ENCODE data around the gene RALGAPA2. TPM values are rescaled to one million over a fixed set of nuclear protein-coding genes. Genes with fewer than 3 reads are reported as not detected.

The RALGAPA2 gene
- total and polyA plus RNA-seq, 2 donors from 2014 or later = 5.9 to 66.7 TPM

DNA sequence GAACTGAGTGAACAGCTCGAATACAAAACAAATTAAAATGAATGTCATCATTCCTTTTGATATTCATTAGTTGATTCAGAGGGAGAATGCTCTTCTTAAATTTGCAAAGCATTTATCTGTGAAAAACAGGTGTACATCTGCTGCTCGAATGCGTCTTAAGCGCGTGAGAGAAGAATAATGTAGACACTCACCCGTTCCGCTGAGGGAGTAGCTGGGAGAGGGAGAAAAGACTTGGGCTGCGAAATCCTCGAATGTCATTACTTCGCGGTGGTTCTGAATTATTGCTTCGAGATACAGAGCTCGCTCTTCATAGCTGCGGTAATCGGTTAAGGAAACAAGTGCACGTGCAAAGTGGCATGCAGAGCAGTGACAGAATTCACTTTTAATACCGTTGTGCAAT is 300.6 kb downstream of the RALGAPA2 start:
- no peak for DNase-seq
- FAIRE-seq = no peak
- Histone ChIP-seq H3K27ac (ENCODE audit: low read depth in 2 of 2, low read length in 2 of 2) (no peak overlapping the region), H3K4me3 (ENCODE audit: low read length in 3 of 3) (no peak overlapping the region), H3K36me3 (ENCODE audit: control insufficient read depth in 2 of 3, insufficient read depth in 3 of 3, low read length in 3 of 3) (no peaks in the 10 kb centered on the region), H3K4me1 (ENCODE audit: control insufficient read depth in 2 of 3, insufficient read depth in 2 of 3, low read depth in 1 of 3, low read length in 3 of 3) (no peaks in the 10 kb centered on the region), H3K27me3 (ENCODE audit: control insufficient read depth, insufficient read depth, low read length) (peaks cover 2% of the 10 kb centered on the region), H3K9ac (ENCODE audit: low read length in 3 of 3) (no peak overlapping the region), H3K9me3 (ENCODE audit: control insufficient read depth in 2 of 3, insufficient read depth in 1 of 3, low read length in 3 of 3) (no peaks in the 10 kb centered on the region)
- TF ChIP-seq, protein P1, sequence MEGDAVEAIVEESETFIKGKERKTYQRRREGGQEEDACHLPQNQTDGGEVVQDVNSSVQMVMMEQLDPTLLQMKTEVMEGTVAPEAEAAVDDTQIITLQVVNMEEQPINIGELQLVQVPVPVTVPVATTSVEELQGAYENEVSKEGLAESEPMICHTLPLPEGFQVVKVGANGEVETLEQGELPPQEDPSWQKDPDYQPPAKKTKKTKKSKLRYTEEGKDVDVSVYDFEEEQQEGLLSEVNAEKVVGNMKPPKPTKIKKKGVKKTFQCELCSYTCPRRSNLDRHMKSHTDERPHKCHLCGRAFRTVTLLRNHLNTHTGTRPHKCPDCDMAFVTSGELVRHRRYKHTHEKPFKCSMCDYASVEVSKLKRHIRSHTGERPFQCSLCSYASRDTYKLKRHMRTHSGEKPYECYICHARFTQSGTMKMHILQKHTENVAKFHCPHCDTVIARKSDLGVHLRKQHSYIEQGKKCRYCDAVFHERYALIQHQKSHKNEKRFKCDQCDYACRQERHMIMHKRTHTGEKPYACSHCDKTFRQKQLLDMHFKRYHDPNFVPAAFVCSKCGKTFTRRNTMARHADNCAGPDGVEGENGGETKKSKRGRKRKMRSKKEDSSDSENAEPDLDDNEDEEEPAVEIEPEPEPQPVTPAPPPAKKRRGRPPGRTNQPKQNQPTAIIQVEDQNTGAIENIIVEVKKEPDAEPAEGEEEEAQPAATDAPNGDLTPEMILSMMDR (IDR thresholded peaks at IDR 0.05; ENCODE audit: borderline replicate concordance, extremely low read depth, insufficient read depth) = no peak
- intact Hi-C loops (cut with DNase I) = no loop called here

DNA sequence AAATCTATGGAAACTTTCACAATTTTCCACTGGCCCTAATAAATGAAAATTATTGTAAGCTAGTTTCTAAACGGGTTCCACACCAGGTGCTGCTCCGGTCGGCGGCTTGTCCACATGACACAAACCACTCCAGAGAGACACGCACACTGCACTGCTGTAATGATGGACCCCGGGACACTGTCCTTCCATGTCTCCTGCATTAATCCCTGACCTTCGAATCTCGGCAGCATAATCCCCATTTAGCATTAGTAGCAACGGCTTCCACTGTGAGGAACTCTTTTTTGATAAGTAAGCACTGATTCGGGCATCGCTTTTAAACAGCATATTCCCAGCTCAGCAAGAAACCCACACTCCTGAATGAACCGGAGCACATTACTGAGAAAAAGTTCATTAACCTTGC is 301.0 kb downstream of the RALGAPA2 start:
- H3K9ac ChIP-seq (ENCODE audit: low read length in 3 of 3) = no peak overlapping the region
- H3K27ac ChIP-seq (ENCODE audit: low read depth in 2 of 2, low read length in 2 of 2) = no peak overlapping the region
- no peak overlapping the region for H3K4me3 ChIP-seq (ENCODE audit: low read length in 3 of 3)
- FAIRE-seq (no peak), DNase-seq (no peak)
- intact Hi-C loops (cut with DNase I) = no loop called here
- H3K4me1 ChIP-seq (ENCODE audit: control insufficient read depth in 2 of 3, insufficient read depth in 2 of 3, low read depth in 1 of 3, low read length in 3 of 3) = no peaks in the 10 kb centered on the region
- H3K9me3 ChIP-seq (ENCODE audit: control insufficient read depth in 2 of 3, insufficient read depth in 1 of 3, low read length in 3 of 3) = no peaks in the 10 kb centered on the region
- TF ChIP-seq, protein P1 (IDR thresholded peaks at IDR 0.05; ENCODE audit: borderline replicate concordance, extremely low read depth, insufficient read depth) = no peak
- H3K36me3 ChIP-seq (ENCODE audit: control insufficient read depth in 2 of 3, insufficient read depth in 3 of 3, low read length in 3 of 3) = no peaks in the 10 kb centered on the region
- H3K27me3 ChIP-seq (ENCODE audit: control insufficient read depth, insufficient read depth, low read length) = peaks cover 2% of the 10 kb centered on the region

DNA sequence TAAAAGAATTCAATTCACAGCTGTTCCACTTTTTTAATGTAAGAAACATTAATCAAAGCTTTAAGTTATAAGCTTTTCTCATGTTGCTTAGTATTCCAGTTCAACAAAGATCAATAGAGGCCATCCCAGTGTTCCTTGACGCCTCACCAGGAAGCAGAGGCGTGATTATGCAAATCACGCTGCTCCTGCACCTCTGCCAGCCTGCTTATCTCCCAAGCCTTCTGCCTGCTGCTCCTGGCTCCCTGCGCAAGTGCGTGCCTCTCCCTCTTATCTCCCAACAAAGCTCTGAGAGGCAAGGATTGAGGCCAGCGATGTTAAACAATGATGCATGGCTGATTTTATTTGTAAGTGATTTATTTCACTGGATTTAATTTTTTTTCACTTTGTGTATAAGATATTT is 301.8 kb downstream of the RALGAPA2 start:
- no peak for FAIRE-seq
- no peaks in the 10 kb centered on the region for H3K36me3 ChIP-seq (ENCODE audit: control insufficient read depth in 2 of 3, insufficient read depth in 3 of 3, low read length in 3 of 3)
- TF ChIP-seq, protein P1 (IDR thresholded peaks at IDR 0.05; ENCODE audit: borderline replicate concordance, extremely low read depth, insufficient read depth) = no peak
- H3K4me3 ChIP-seq (ENCODE audit: low read length in 3 of 3) = no peak overlapping the region
- H3K27ac ChIP-seq (ENCODE audit: low read depth in 2 of 2, low read length in 2 of 2) = no peak overlapping the region
- H3K27me3 ChIP-seq (ENCODE audit: control insufficient read depth, insufficient read depth, low read length) = peaks cover 2% of the 10 kb centered on the region
- intact Hi-C loops (cut with DNase I) = no loop called here
- H3K9me3 ChIP-seq (ENCODE audit: control insufficient read depth in 2 of 3, insufficient read depth in 1 of 3, low read length in 3 of 3) = no peaks in the 10 kb centered on the region
- no peak for DNase-seq
- H3K9ac ChIP-seq (ENCODE audit: low read length in 3 of 3) = no peak overlapping the region
- no peaks in the 10 kb centered on the region for H3K4me1 ChIP-seq (ENCODE audit: control insufficient read depth in 2 of 3, insufficient read depth in 2 of 3, low read depth in 1 of 3, low read length in 3 of 3)

DNA sequence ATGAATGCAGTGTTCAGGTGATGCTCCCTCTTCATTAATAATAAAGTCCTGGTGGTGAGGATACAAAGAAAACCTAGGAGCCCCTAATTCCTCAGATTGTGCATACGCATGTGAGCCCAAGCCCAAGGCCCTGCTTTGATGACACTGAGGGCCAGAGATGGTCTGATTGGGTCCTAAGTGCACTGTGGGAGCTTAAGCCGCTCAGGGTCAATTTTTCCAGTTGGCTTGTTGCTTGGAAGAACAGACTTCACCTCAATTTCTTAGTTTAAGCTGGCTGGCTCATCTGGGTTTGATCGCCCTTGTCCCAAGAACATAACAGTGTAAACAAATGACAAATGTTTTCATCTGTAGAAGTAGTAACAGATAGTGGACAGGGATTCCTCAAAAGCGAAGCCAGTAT is 303.1 kb downstream of the RALGAPA2 start:
- Histone ChIP-seq H3K9ac (ENCODE audit: low read length in 3 of 3) (no peak overlapping the region), H3K36me3 (ENCODE audit: control insufficient read depth in 2 of 3, insufficient read depth in 3 of 3, low read length in 3 of 3) (no peaks in the 10 kb centered on the region), H3K27ac (ENCODE audit: low read depth in 2 of 2, low read length in 2 of 2) (no peak overlapping the region), H3K4me3 (ENCODE audit: low read length in 3 of 3) (no peak overlapping the region), H3K4me1 (ENCODE audit: control insufficient read depth in 2 of 3, insufficient read depth in 2 of 3, low read depth in 1 of 3, low read length in 3 of 3) (no peaks in the 10 kb centered on the region), H3K9me3 (ENCODE audit: control insufficient read depth in 2 of 3, insufficient read depth in 1 of 3, low read length in 3 of 3) (no peaks in the 10 kb centered on the region), H3K27me3 (ENCODE audit: control insufficient read depth, insufficient read depth, low read length) (peaks cover 2% of the 10 kb centered on the region)
- FAIRE-seq (no peak), DNase-seq (no peak)
- intact Hi-C loops (cut with DNase I) = no loop called here
- TF ChIP-seq, protein P1 (IDR thresholded peaks at IDR 0.05; ENCODE audit: borderline replicate concordance, extremely low read depth, insufficient read depth) = no peak

Measured in kidney (tissue), 14 donors.